Measurements from ENCODE around the gene SFTA2.

DNA sequence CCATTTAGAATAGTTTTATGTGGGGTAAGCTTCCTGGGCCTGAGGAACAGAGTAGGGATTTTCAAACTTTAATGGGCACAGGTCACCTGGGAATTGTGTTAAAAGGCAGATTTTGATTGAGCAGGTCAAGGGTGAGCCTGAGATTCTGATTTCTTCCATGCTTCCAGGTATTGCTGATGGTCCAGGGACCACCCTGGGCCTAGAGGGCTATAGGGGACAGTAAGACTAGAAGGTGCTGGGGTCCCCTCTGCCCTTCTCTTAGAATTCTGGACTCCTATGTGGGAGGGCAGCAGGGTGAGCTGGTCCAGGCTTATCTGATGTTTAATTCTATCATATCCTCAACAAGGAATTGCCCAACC is 45.1 kb downstream of the SFTA2 start:
- TF ChIP-seq, protein P1, sequence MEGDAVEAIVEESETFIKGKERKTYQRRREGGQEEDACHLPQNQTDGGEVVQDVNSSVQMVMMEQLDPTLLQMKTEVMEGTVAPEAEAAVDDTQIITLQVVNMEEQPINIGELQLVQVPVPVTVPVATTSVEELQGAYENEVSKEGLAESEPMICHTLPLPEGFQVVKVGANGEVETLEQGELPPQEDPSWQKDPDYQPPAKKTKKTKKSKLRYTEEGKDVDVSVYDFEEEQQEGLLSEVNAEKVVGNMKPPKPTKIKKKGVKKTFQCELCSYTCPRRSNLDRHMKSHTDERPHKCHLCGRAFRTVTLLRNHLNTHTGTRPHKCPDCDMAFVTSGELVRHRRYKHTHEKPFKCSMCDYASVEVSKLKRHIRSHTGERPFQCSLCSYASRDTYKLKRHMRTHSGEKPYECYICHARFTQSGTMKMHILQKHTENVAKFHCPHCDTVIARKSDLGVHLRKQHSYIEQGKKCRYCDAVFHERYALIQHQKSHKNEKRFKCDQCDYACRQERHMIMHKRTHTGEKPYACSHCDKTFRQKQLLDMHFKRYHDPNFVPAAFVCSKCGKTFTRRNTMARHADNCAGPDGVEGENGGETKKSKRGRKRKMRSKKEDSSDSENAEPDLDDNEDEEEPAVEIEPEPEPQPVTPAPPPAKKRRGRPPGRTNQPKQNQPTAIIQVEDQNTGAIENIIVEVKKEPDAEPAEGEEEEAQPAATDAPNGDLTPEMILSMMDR (IDR thresholded peaks at IDR 0.05) = no peak
- TF ChIP-seq POLR2A (IDR thresholded peaks at IDR 0.05) = no peak

Measured in uterus (tissue), 2 donors.